Duodenal mucosa (tissue), 2 donors: ENCODE measurements around the gene CA11.
A peak's percentile ranks its signal among the peaks of the same experiment; 100 is the strongest.
"Not testable (repeated sequence)": the region's sequence is repeated elsewhere in the genome, so short reads cannot be mapped to it uniquely, and the experiment has no call there.

Experiments
- H3K27ac ChIP-seq: one replicate; pipeline ENCODE4 v1.7.0; 2013; ENCODE audit warnings: low read depth, low read length
- H3K27me3 ChIP-seq, 2 donors: one replicate each; pipeline ENCODE4 v1.7.0; 2013; ENCODE audit warnings: low read length in 2 of 2, control low read depth in 1 of 2; ENCODE audit not compliant: insufficient read depth in 2 of 2, control insufficient read depth in 1 of 2
- H3K36me3 ChIP-seq, 2 donors: one replicate each; pipeline ENCODE4 v1.7.0; 2013; ENCODE audit warnings: low read length in 2 of 2, control low read depth in 1 of 2; ENCODE audit not compliant: insufficient read depth in 2 of 2, control insufficient read depth in 1 of 2
- H3K4me1 ChIP-seq, 2 donors: one replicate each; pipeline ENCODE4 v1.7.0; 2013; ENCODE audit warnings: low read length in 2 of 2, control low read depth in 1 of 2; ENCODE audit not compliant: insufficient read depth in 2 of 2, control insufficient read depth in 1 of 2
- H3K4me3 ChIP-seq, 2 donors: one replicate each; pipeline ENCODE4 v1.7.0; 2013; ENCODE audit warnings: low read length in 2 of 2, low read depth in 1 of 2
- H3K9ac ChIP-seq, 2 donors: one replicate each; pipeline ENCODE4 v1.7.0; 2013; ENCODE audit warnings: low read length in 2 of 2, low read depth in 1 of 2
- H3K9me3 ChIP-seq, 2 donors: one replicate each; pipeline ENCODE4 v1.7.0; 2013; ENCODE audit warnings: low read length in 2 of 2, control low read depth in 1 of 2; ENCODE audit not compliant: control insufficient read depth in 1 of 2

The CA11 gene

GRCh38 chr19:48635966-48636858 is 9.8 kb downstream of the CA11 start:
- Histone ChIP-seq H3K4me3 (peak overlapping the region; percentile 80 to 88), H3K4me1 (peaks cover 44 to 53% of the 10 kb centered on the region in 2 donors), H3K27me3 (no peaks in the 10 kb centered on the region), H3K27ac (peak overlapping the region; percentile 77), H3K36me3 (peaks cover 4 to 10% of the 10 kb centered on the region in 2 donors), H3K9me3 (no peaks in the 10 kb centered on the region), H3K9ac (peak overlapping the region; percentile 79 to 86)

GRCh38 chr19:48635263-48635965 is 10.6 kb downstream of the CA11 start:
- peak overlapping the region; percentile 79 to 86 for H3K9ac ChIP-seq
- H3K27ac ChIP-seq = peak overlapping the region; percentile 89
- H3K4me1 ChIP-seq = peaks cover 52 to 59% of the 10 kb centered on the region in 2 donors
- H3K36me3 ChIP-seq = peaks cover 4 to 13% of the 10 kb centered on the region in 2 donors
- H3K9me3 ChIP-seq = no peaks in the 10 kb centered on the region
- peak overlapping the region; percentile 80 to 88 for H3K4me3 ChIP-seq
- H3K27me3 ChIP-seq = no peaks in the 10 kb centered on the region

- H3K9me3 ChIP-seq = no peaks in the 10 kb centered on the region
- H3K27me3 ChIP-seq = no peaks in the 10 kb centered on the region
- peaks cover 55 to 60% of the 10 kb centered on the region in 2 donors for H3K4me1 ChIP-seq
- peaks cover 4 to 13% of the 10 kb centered on the region in 2 donors for H3K36me3 ChIP-seq
- H3K9ac ChIP-seq = peak overlapping the region; percentile 59 to 86
- peak overlapping the region; percentile 89 for H3K27ac ChIP-seq
- peak overlapping the region; percentile 58 to 66 for H3K4me3 ChIP-seq
Observed at GRCh38 chr19:48634424-48635262, 11.3 kb downstream of the CA11 start.

GRCh38 chr19:48634036-48634342 is 12.0 kb downstream of the CA11 start:
- Histone ChIP-seq H3K4me3 (peak overlapping the region; percentile 50 to 60), H3K4me1 (peaks cover 48 to 57% of the 10 kb centered on the region in 2 donors), H3K9ac (peak overlapping the region; percentile 59 to 86), H3K9me3 (no peaks in the 10 kb centered on the region), H3K27ac (peak overlapping the region; percentile 76), H3K27me3 (no peaks in the 10 kb centered on the region), H3K36me3 (peaks cover 4 to 13% of the 10 kb centered on the region in 2 donors)

GRCh38 chr19:48633148-48634035 is 12.6 kb downstream of the CA11 start:
- no peaks in the 10 kb centered on the region for H3K27me3 ChIP-seq
- H3K4me3 ChIP-seq = peak overlapping the region; percentile 50 to 60
- peak overlapping the region; percentile 76 for H3K27ac ChIP-seq
- no peaks in the 10 kb centered on the region for H3K9me3 ChIP-seq
- H3K9ac ChIP-seq = peak overlapping the region; percentile 59 to 86
- peaks cover 4 to 15% of the 10 kb centered on the region in 2 donors for H3K36me3 ChIP-seq
- H3K4me1 ChIP-seq = peaks cover 42 to 51% of the 10 kb centered on the region in 2 donors

GRCh38 chr19:48632692-48633147 is 13.3 kb downstream of the CA11 start:
- no peaks in the 10 kb centered on the region for H3K9me3 ChIP-seq
- peak overlapping the region in 1 of 2 donors; percentile 31 for H3K4me3 ChIP-seq
- H3K36me3 ChIP-seq = peaks cover 4 to 20% of the 10 kb centered on the region in 2 donors
- peak overlapping the region; percentile 21 to 28 for H3K9ac ChIP-seq
- peaks cover 46 to 54% of the 10 kb centered on the region in 2 donors for H3K4me1 ChIP-seq
- no peaks in the 10 kb centered on the region for H3K27me3 ChIP-seq
- H3K27ac ChIP-seq = no peak overlapping the region

GRCh38 chr19:48632286-48632685 is 13.7 kb downstream of the CA11 start:
- Histone ChIP-seq H3K36me3 (peaks cover 4 to 20% of the 10 kb centered on the region in 2 donors), H3K4me1 (peaks cover 50 to 57% of the 10 kb centered on the region in 2 donors), H3K9ac (peak overlapping the region in 1 of 2 donors; percentile 28)

GRCh38 chr19:48631225-48631624 is 14.8 kb downstream of the CA11 start:
- H3K9ac ChIP-seq = peak overlapping the region; percentile 63 to 64
- H3K4me3 ChIP-seq = no peak overlapping the region
- no peaks in the 10 kb centered on the region for H3K9me3 ChIP-seq
- H3K36me3 ChIP-seq = peaks cover 4 to 20% of the 10 kb centered on the region in 2 donors
- H3K27ac ChIP-seq = peak overlapping the region; percentile 82
- no peaks in the 10 kb centered on the region for H3K27me3 ChIP-seq
- H3K4me1 ChIP-seq = peaks cover 58 to 62% of the 10 kb centered on the region in 2 donors

More at GRCh38 chr19:48632286-48632685, 13.7 kb downstream of the CA11 start:
- H3K27ac ChIP-seq, H3K9me3 ChIP-seq, H3K27me3 ChIP-seq: not testable (repeated sequence)
- peak overlapping the region in 1 of 2 donors; percentile 31 for H3K4me3 ChIP-seq
